Measurements from ENCODE around the gene FKBP7.

FKBP7 gene

GRCh38 chr2:178455947-178456346 lies 22.5 kb downstream of the FKBP7 start:
- TF ChIP-seq ZNF8 (CRISPR knock-in tag; IDR thresholded peaks at IDR 0.05) (no peak), ZC3H10 (CRISPR knock-in tag; IDR thresholded peaks at IDR 0.05) (no peak), ESRRG (CRISPR knock-in tag; IDR thresholded peaks at IDR 0.05) (no peak)
- no peak for ATAC-seq

- TF ChIP-seq ZNF565 (CRISPR knock-in tag; conservative IDR thresholded peaks at IDR 0.05; ENCODE audit: low read depth) = no peak
- ATAC-seq = no peak
Measured at GRCh38 chr2:178452870-178453269, 25.5 kb downstream of the FKBP7 start.

DNA sequence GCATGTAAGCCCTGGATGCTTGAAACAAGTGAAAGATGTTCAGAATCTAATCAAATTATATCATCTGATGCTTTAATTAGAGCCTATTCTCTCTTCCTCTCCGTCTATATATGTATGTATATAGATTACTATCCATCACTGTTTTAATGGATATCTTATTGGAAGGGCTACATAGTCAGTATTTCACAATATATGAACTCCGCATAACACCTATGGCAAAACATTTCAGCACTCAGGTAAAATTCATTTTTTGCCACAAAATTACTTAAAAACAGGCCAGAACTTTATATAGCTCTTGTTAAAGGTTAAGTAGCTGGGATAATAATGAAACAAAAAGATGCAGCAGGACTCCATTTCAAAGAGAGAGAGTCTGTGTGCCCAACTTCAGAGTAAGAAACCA lies 26.1 kb downstream of the FKBP7 start:
- ATAC-seq = no peak
- TF ChIP-seq TCF4 (CRISPR knock-in tag; IDR thresholded peaks at IDR 0.05; ENCODE audit: borderline replicate concordance) (no peak), ISL1 (CRISPR knock-in tag; IDR thresholded peaks at IDR 0.05) (no peak), BACH2 (CRISPR knock-in tag; IDR thresholded peaks at IDR 0.05; ENCODE audit: borderline replicate concordance) (no peak), ZC3H10 (CRISPR knock-in tag; IDR thresholded peaks at IDR 0.05) (no peak), SNAI2 (CRISPR knock-in tag; IDR thresholded peaks at IDR 0.05) (no peak), ZNF565 (CRISPR knock-in tag; conservative IDR thresholded peaks at IDR 0.05; ENCODE audit: low read depth) (no peak), PPARA (CRISPR knock-in tag; IDR thresholded peaks at IDR 0.05; ENCODE audit: borderline replicate concordance) (no peak), ESRRG (CRISPR knock-in tag; IDR thresholded peaks at IDR 0.05) (no peak), ARNTL (CRISPR knock-in tag; IDR thresholded peaks at IDR 0.05; ENCODE audit: borderline replicate concordance, low read depth) (no peak), POU6F1 (CRISPR knock-in tag; IDR thresholded peaks at IDR 0.05; ENCODE audit: borderline replicate concordance, low read depth) (no peak), RARB (CRISPR knock-in tag; IDR thresholded peaks at IDR 0.05) (no peak), OSR1 (CRISPR knock-in tag; IDR thresholded peaks at IDR 0.05) (no peak), TOX (CRISPR knock-in tag; IDR thresholded peaks at IDR 0.05; ENCODE audit: borderline replicate concordance) (no peak), ZNF70 (CRISPR knock-in tag; IDR thresholded peaks at IDR 0.05) (no peak), ZFP30 (CRISPR knock-in tag; IDR thresholded peaks at IDR 0.05) (no peak), ZNF8 (CRISPR knock-in tag; IDR thresholded peaks at IDR 0.05) (no peak)
- TF ChIP-seq, protein P1, sequence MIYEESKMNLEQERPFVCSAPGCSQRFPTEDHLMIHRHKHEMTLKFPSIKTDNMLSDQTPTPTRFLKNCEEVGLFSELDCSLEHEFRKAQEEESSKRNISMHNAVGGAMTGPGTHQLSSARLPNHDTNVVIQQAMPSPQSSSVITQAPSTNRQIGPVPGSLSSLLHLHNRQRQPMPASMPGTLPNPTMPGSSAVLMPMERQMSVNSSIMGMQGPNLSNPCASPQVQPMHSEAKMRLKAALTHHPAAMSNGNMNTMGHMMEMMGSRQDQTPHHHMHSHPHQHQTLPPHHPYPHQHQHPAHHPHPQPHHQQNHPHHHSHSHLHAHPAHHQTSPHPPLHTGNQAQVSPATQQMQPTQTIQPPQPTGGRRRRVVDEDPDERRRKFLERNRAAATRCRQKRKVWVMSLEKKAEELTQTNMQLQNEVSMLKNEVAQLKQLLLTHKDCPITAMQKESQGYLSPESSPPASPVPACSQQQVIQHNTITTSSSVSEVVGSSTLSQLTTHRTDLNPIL (CRISPR knock-in tag; IDR thresholded peaks at IDR 0.05; ENCODE audit: low read depth) = no peak

GRCh38 chr2:178450774-178451525 lies 27.4 kb downstream of the FKBP7 start, which contains the start of the genes PJVK and PRKRA:
PJVK (plus strand) TSS chr2:178451378; CDS start chr2:178453410, 2,032 bp downstream.
PRKRA (minus strand) TSS chr2:178451175; CDS start chr2:178451030, 145 bp downstream.
- TF ChIP-seq, protein P2, sequence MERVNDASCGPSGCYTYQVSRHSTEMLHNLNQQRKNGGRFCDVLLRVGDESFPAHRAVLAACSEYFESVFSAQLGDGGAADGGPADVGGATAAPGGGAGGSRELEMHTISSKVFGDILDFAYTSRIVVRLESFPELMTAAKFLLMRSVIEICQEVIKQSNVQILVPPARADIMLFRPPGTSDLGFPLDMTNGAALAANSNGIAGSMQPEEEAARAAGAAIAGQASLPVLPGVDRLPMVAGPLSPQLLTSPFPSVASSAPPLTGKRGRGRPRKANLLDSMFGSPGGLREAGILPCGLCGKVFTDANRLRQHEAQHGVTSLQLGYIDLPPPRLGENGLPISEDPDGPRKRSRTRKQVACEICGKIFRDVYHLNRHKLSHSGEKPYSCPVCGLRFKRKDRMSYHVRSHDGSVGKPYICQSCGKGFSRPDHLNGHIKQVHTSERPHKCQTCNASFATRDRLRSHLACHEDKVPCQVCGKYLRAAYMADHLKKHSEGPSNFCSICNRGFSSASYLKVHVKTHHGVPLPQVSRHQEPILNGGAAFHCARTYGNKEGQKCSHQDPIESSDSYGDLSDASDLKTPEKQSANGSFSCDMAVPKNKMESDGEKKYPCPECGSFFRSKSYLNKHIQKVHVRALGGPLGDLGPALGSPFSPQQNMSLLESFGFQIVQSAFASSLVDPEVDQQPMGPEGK (CRISPR knock-in tag; IDR thresholded peaks at IDR 0.05; ENCODE audit: borderline replicate concordance) = no peak; the same call in 1 of the 2 replicates
- TF ChIP-seq POU6F1 (CRISPR knock-in tag; IDR thresholded peaks at IDR 0.05; ENCODE audit: borderline replicate concordance, low read depth) (peak; percentile 18; the same call in 1 of the 2 replicates), GLIS3 (CRISPR knock-in tag; IDR thresholded peaks at IDR 0.05) (peak; percentile 88), SNAI2 (CRISPR knock-in tag; IDR thresholded peaks at IDR 0.05) (0 out of 2 replicates have a peak, but pooled peaks have one; percentile 11), ZNF70 (CRISPR knock-in tag; IDR thresholded peaks at IDR 0.05) (peak; percentile 31; the same call in 1 of the 2 replicates), ZC3H10 (CRISPR knock-in tag; IDR thresholded peaks at IDR 0.05) (no peak), ZNF8 (CRISPR knock-in tag; IDR thresholded peaks at IDR 0.05) (peak; percentile 21; the same call in 1 of the 2 replicates)
- peak; percentile 97 for ATAC-seq

DNA sequence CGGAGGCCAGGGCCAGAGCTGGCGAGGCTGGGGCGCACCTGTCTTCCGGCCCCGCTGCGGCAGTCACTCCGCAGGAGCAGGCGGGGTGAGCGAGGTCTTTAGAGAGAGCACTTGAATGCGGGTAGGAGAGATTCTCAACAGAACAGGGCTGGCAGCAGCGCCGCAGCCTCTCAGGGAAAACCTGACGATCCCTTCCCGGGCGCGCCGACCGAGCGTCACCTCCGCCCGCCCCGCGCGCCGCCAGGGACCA lies 28.0 kb downstream of the FKBP7 start:
- ATAC-seq = no peak
- no peak for TF ChIP-seq RARB (CRISPR knock-in tag; IDR thresholded peaks at IDR 0.05)
- TF ChIP-seq ZNF8 (CRISPR knock-in tag; IDR thresholded peaks at IDR 0.05) = no peak
- TF ChIP-seq ZNF565 (CRISPR knock-in tag; conservative IDR thresholded peaks at IDR 0.05; ENCODE audit: low read depth) = no peak
- TF ChIP-seq TCF4 (CRISPR knock-in tag; IDR thresholded peaks at IDR 0.05; ENCODE audit: borderline replicate concordance) = no peak
- no peak for TF ChIP-seq OSR1 (CRISPR knock-in tag; IDR thresholded peaks at IDR 0.05)
- TF ChIP-seq POU6F1 (CRISPR knock-in tag; IDR thresholded peaks at IDR 0.05; ENCODE audit: borderline replicate concordance, low read depth) = no peak
- TF ChIP-seq, protein P3, sequence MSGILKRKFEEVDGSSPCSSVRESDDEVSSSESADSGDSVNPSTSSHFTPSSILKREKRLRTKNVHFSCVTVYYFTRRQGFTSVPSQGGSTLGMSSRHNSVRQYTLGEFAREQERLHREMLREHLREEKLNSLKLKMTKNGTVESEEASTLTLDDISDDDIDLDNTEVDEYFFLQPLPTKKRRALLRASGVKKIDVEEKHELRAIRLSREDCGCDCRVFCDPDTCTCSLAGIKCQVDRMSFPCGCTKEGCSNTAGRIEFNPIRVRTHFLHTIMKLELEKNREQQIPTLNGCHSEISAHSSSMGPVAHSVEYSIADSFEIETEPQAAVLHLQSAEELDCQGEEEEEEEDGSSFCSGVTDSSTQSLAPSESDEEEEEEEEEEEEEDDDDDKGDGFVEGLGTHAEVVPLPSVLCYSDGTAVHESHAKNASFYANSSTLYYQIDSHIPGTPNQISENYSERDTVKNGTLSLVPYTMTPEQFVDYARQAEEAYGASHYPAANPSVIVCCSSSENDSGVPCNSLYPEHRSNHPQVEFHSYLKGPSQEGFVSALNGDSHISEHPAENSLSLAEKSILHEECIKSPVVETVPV (CRISPR knock-in tag; IDR thresholded peaks at IDR 0.05) = no peak
- TF ChIP-seq ZC3H10 (CRISPR knock-in tag; IDR thresholded peaks at IDR 0.05) = no peak

Data from SK-N-SH treated with all-trans-retinoic acid at 6 μM for 48 hours (cell line).